GM21717 (cell line): ENCODE data around the gene CGNL1.

ENCODE experiments used
- ATAC-seq: cut with Tn5 transposase; IDR thresholded peaks from one replicate; pipeline ENCODE4 v1.9.1; 2021; ENCODE audit warnings: mild to moderate bottlenecking, moderate library complexity; ENCODE audit not compliant: unreplicated experiment

The CGNL1 gene

GRCh38 chr15:57348081-57348480 lies 28.2 kb upstream of the CGNL1 start:
- ATAC-seq = no peak

GRCh38 chr15:57352535-57353316 lies 23.6 kb upstream of the CGNL1 start:
- no peak for ATAC-seq

DNA sequence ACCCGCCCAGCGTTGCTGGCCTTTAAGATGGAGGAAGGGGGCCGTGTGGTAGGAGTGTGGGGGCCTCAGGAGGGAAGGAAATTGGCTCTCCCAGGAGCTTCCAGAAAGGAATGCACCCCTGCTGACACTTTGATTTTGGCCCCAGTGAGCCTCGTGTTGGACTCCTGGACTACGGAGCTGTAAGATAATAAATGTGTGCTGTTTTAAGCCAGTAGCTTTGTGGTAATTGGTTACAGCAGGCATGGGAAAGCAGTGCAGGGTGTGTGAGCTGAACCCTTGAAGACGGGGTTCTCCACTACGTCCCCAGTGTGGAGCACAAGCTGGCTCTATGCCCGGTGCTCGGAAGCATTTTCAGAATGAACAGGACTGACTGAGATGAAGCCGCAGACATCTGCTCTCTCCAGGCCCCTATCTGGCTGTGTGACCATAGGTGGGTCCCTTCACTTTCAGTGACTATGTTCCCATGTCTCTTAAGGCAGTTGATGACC lies 22.9 kb upstream of the CGNL1 start:
- no peak for ATAC-seq

- ATAC-seq = no peak
Measured at GRCh38 chr15:57354436-57355123, 21.7 kb upstream of the CGNL1 start.

DNA sequence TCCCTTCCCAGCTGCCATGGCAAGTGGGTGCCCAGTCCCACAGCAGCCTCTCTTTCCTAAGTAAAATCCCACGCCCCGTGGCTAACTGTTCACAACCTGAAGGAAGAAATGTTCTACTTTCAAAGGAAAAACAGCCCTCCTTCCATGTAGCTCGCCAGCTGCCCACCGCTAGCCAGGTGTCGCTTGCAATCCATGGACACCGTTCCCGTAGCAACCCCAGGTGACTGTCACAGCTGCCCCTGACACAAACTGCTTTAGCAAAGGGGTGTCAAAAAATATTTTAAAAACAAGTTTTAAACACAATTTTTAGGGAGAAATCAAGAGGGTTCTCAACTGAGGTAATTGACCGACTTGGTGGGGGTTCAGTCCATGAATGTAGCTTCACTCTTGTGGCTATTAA lies 21.0 kb upstream of the CGNL1 start:
- no peak for ATAC-seq

GRCh38 chr15:57356178-57356577 lies 20.1 kb upstream of the CGNL1 start:
- ATAC-seq = no peak

DNA sequence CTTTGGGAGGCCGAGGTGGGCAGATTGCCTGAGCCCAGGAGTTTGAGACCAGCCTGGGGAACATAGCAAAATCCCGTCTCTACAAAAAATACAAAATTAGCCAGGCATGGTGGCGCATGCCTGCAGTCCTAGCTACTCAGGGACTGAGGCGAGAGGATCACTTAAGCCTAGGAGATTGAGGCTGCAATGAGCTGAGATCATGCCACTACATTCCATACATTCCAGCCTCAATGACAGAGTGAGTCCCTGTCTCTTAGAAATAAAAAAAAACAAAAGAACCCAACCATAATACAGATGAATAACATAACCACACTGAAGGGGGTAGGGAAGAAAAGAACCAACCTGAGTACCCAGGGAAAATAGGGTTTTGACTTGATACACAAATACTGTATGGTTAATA lies 19.7 kb upstream of the CGNL1 start:
- ATAC-seq = no peak

DNA sequence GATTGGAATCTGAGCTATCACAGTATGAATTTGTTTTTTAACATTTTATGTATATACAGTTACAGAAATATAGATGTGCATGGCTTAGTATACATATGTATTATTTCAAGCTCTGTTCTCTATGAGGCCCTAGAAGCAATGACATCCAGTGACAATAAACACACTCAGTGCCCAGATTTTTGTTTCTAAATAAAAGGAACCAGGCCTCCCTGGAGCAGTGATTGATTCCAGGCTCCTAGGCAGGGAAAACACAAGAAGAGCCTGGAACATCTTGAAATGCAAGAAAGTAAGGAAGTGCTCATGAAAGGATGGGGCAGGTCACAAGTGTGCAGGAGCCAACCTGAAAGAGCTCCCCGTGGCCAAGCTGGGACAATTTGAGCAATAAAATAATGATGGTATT lies 18.5 kb upstream of the CGNL1 start:
- ATAC-seq = no peak

DNA sequence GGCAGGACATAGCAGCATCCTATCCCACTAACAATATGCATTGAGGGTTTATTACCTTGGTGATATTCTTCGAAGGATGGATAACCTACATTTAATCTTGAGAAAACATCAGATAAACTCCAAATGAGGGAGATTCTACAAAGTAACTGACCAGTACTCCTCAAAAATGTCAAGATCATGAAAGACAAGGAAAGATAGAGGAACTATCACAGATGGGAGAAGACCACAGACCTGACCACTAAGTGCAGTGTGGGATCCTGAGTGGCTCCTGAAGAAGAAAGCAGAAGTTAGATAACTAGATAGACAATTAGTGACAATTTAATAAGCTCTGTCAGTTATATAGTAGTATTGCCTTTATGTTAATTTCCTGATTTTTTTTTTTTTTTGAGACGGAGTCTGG lies 17.7 kb upstream of the CGNL1 start:
- ATAC-seq = no peak

- ATAC-seq = no peak
Measured at GRCh38 chr15:57363661-57364060, 12.6 kb upstream of the CGNL1 start.

DNA sequence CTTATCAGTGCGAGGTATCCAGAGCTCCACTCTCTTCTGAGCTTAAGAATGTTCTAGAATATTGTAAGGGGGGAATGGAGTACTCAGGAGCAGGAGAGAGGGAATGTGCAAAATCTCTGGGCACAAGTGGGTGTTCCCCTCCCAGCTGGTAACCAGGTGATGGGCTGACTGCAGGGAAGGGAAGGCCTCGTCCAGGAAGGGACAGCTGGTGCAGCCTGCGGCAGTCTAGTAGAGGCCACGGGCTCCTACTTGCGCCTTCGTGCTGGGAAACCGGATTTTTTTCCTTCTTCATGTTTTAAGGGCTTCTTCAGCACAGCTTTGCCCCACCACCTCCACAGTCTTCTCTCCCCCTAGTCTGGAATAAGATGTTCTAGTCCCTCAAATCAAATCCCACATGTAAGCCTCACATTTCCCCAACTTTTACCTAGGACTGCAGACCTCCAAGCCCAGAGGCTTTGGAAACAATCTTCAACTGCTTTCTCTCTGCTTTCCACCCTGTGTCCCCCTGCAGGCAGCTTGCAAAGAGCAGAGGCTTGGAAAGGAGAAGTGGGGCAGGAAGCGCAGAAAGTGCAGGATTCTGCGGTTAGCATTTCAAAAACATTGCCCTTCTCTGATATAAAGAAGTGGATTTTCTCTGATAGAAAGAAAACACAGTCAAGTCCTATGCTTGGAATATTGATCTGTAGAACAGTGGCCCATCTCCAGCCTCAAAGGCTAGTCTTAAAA lies 11.9 kb upstream of the CGNL1 start:
- ATAC-seq = no peak

- ATAC-seq = no peak
Measured at GRCh38 chr15:57367556-57367955, 8.7 kb upstream of the CGNL1 start.

DNA sequence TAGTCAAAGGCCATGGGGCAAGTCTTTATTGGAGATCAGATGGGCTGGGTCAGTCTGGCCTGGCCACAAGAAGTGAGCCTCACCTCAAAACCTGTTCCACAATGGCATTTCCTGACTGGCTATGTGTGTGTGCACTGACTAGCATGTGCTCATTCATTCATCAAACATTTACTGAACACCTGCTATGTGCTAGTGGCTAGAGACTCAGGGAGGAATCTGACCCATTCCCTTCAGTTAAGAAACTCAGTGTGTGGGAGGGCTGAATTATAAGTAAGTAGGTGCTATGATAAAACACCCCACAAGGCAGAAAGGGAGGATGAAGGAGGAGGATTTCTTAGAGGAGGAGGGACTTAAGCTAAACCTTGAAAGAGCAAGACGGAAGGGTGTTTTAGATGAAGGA lies 5.4 kb upstream of the CGNL1 start:
- ATAC-seq = no peak

DNA sequence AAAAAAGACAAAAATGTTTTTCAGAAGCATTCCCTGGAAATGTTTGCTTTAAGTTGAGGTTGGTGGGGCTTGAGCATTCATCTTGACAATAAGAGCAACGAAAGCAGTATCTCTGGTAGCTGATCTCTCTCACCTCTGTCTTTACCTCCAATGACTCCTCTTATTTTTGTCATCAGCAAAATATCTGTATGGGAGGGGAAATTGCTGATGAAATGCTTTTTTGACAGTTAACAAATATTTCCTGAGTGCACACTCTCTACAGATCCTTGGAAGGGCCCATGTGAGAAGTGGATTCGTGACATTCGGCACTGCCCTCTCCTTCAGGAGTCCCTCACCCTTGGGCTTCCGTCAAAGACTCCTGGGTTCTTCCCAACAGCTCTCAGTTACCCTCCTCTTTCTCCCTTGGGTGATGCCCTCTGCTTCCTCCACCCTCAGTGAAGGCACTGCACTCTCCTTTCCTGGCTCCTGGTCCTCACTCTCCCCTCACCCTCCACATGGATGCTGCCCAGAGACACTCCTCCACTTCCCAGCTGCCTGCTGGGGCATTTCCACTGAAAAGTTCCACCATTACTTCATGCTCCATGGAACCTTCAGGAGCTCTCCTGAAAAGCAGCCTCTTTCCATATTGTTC lies 2.9 kb upstream of the CGNL1 start:
- no peak for ATAC-seq

DNA sequence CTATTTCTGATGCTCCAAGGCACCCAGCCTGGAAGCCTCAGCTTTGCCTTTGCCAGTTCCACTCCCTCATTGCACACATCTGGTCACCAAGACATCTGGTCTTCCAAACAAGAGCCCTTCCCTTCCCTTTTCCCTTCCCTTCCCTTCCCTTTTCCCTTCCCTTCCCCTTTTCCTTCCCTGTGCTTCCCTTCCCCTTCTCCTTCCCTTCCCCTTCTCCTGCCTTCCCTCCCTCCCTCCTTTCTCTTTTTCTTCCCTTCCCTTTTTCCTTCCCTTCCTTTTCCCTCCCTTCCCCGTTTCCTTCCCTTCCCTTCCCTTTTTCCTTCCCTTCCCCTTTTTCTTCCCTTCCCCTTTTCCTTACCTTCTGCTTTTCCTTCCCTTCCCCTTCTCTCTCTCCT lies 2.4 kb upstream of the CGNL1 start:
- no peak for ATAC-seq

DNA sequence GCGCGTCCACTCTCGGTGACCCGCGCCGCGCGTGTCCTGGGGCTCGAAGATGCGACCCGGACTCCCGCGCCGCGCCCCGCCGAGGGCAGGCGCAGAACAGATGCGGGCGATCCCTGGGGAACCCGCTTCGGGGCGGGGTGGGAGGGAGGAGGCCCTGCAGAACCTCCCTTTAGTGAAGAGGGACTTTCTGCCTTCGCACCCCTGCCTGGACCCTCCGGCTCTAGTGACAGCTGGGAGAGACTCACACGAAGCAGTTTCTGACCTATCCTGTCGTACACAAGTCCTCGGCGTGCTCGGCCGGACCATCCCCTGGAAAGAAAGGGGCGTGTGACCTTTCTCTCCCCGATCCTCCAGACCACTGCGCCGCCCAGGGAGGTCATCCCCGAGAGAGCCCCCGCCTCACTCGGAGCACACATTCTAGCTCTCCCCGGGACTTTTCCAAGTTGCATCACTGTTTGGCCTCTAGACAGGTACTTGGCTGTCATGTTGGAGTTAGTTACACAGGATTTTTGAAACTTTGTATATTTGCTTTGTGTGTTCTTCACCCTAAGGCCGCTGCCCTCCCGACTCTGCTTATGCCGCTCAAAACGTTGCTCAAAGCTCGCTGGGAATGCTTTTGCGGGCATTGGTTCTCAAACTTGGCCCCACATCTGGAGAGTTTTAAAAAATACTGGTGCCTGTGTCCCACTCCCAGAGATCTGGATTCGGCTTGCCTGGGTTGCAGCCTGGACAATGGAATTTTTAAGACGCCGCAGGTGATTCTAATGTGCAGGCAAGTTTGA lies 582 bp downstream of the CGNL1 start:
- ATAC-seq = no peak

DNA sequence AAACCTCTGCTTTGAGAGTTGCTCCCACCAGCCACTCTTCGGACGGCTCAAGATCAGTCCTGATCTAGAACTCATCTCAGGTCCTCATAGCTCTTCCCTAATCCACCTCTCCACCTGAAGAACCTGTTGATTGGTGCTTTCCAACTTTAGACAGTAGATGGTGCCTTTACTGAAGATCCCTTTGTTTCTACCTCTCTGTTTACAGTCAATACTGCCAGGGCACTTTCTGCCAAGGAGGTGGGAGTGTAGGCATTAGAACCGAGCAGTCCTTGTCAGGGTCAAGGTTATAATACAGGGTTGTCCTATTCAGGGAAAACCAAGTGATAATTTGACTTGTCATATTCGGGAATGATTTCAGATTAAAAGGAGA lies 1.2 kb downstream of the CGNL1 start:
- no peak for ATAC-seq

DNA sequence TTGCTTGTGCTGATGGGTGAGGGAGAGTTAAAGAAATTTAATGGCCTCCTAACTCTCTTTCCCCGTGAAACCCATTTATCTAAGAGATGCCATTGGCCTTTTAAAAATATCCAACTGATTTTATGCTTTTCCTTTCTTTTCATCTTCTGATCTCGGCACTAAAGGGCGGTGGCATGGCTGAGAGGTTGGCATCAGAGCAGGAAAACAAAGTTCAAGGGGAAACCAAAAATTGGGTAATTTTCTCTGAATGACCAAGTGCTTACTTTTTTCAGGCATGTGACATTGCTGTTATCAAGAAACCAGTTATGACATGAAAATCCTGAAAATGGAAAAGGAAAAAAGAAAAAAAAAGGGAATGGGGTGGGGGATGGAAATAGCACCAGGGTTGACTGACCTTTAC lies 3.2 kb downstream of the CGNL1 start:
- no peak for ATAC-seq

GRCh38 chr15:57380854-57381253 lies 4.5 kb downstream of the CGNL1 start:
- ATAC-seq = no peak

DNA sequence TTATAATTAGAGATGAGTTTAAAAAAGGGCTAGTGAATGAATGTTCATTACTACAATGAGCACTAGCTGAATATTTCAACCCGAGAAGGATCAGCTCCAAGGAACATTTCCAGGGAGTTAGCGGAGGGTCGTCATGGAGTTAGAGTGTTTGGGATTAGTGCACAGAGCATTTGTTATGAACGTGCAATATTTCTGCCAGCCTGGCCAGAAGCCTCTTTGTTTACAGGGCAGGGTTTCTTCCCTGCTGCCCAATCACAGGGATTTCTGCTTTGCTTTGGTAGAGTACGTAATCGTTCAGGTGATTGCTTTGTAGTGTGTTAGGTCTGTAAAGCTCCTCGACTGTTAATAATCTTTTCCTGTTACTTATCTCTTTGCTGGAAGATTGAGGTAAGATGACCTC lies 5.9 kb downstream of the CGNL1 start:
- no peak for ATAC-seq

DNA sequence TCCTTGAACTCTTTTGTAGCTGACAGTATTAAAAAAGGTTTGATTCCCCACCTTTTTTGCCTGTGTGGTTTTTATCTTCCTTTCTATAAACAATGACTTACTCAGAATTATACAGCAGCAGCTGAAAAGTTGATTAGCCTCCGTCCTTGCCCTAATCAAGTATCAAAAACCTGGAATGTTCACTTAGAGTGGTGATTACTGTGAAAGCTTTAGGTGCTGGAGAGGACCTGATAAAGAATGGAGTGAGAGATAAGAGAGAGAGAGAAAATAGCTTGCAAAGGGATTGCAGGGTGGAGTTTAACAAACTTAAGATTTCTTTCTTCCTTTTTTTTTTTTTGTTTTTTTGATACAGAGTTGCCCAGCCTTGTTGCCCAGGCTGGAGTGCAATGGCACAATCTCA lies 6.7 kb downstream of the CGNL1 start:
- no peak for ATAC-seq
